Osteoblast (primary cell): ENCODE results near the gene NEU2. TPM values are rescaled to one million over a fixed set of nuclear protein-coding genes. Genes with fewer than 3 reads are reported as not detected.

Experiments
- DNase-seq: peaks from one replicate; pipeline ENCODE4 v3.0.0; 2011; ENCODE audit warnings: low spot score, mixed read lengths; ENCODE audit not compliant: insufficient read length; ENCODE audit errors: missing footprints
- H2AFZ ChIP-seq: 2 replicates; pipeline ENCODE4 v1.6.0; 2011; ENCODE audit warnings: mild to moderate bottlenecking, low read length
- H3K27ac ChIP-seq: 2 replicates; pipeline ENCODE4 v1.5.1; 2011; ENCODE audit warnings: mild to moderate bottlenecking, low read depth, low read length, moderate library complexity
- H3K27me3 ChIP-seq: 2 replicates; pipeline ENCODE4 v1.6.0; 2012; ENCODE audit warnings: mild to moderate bottlenecking, control low read depth, inconsistent platforms, low read length, moderate library complexity; ENCODE audit not compliant: insufficient read depth
- H3K36me3 ChIP-seq: 2 replicates; pipeline ENCODE4 v1.5.1; 2011; ENCODE audit warnings: mild to moderate bottlenecking, low read length, control low read depth, moderate library complexity; ENCODE audit not compliant: insufficient read depth
- H3K4me1 ChIP-seq: 2 replicates; pipeline ENCODE4 v1.5.1; 2011; ENCODE audit warnings: mild to moderate bottlenecking, low read length, control low read depth, moderate library complexity; ENCODE audit not compliant: insufficient read depth
- H3K4me2 ChIP-seq: 2 replicates; pipeline ENCODE4 v1.6.0; 2011; ENCODE audit warnings: mild to moderate bottlenecking, low read length; ENCODE audit not compliant: insufficient read depth
- H3K4me3 ChIP-seq: fragments of 200-600 bp; sonication (generic); 3 replicates; pipeline ENCODE4 v1.5.1; 2012; ENCODE audit warnings: mild to moderate bottlenecking, low read length, inconsistent platforms; ENCODE audit not compliant: insufficient read depth
- H3K79me2 ChIP-seq: 2 replicates; pipeline ENCODE4 v1.6.0; 2012; ENCODE audit warnings: mild to moderate bottlenecking, low read length, control low read depth, inconsistent platforms; ENCODE audit not compliant: insufficient read depth
- H3K9me3 ChIP-seq: 2 replicates; pipeline ENCODE4 v1.5.1; 2011; ENCODE audit warnings: low read depth, low read length, control low read depth
- H4K20me1 ChIP-seq: 2 replicates; pipeline ENCODE4 v1.6.0; 2012; ENCODE audit warnings: mild to moderate bottlenecking, low read length, control low read depth; ENCODE audit not compliant: insufficient read depth
- CTCF ChIP-seq: IDR thresholded peaks from 2 replicates; pipeline ENCODE4 v1.5.1; 2011; ENCODE audit warnings: mild to moderate bottlenecking, low read depth, low read length, moderate library complexity; ENCODE audit errors: extremely low read depth
- total RNA-seq: library from RNA; depleted of rRNA; stranded (reverse); fragments of >200 nt; gene quantifications from 2 replicates; pipeline ENCODE4 v1.2.3, GENCODE V29; 2012

NEU2 gene
- total RNA-seq, 1 donor = not detected

- no peak for DNase-seq
- H3K27me3 ChIP-seq = peaks cover 8% of the 10 kb centered on the region
- H3K4me3 ChIP-seq = no peak overlapping the region
- no peak overlapping the region for H3K27ac ChIP-seq
- H3K36me3 ChIP-seq = no peaks in the 10 kb centered on the region
- H4K20me1 ChIP-seq = no peaks in the 10 kb centered on the region
- no peak overlapping the region for H3K4me2 ChIP-seq
- peaks cover 15% of the 10 kb centered on the region for H3K4me1 ChIP-seq
- TF ChIP-seq CTCF = no peak
- H3K9me3 ChIP-seq = no peaks in the 10 kb centered on the region
- H2AFZ ChIP-seq = no peak overlapping the region
- no peaks in the 10 kb centered on the region for H3K79me2 ChIP-seq
Measured at GRCh38 chr2:233035426-233036161, 3.1 kb downstream of the NEU2 start.

GRCh38 chr2:233036162-233036838 lies 3.8 kb downstream of the NEU2 start:
- no peak for TF ChIP-seq CTCF
- H3K27me3 ChIP-seq = peaks cover 8% of the 10 kb centered on the region
- no peaks in the 10 kb centered on the region for H3K36me3 ChIP-seq
- H3K4me1 ChIP-seq = peaks cover 15% of the 10 kb centered on the region
- H3K27ac ChIP-seq = no peak overlapping the region
- no peak overlapping the region for H2AFZ ChIP-seq
- DNase-seq = no peak
- no peaks in the 10 kb centered on the region for H4K20me1 ChIP-seq
- H3K9me3 ChIP-seq = no peaks in the 10 kb centered on the region
- H3K79me2 ChIP-seq = no peaks in the 10 kb centered on the region
- no peak overlapping the region for H3K4me3 ChIP-seq
- H3K4me2 ChIP-seq = no peak overlapping the region

GRCh38 chr2:233037078-233037477 lies 4.6 kb downstream of the NEU2 start:
- no peaks in the 10 kb centered on the region for H4K20me1 ChIP-seq
- TF ChIP-seq CTCF = no peak
- no peaks in the 10 kb centered on the region for H3K36me3 ChIP-seq
- peaks cover 8% of the 10 kb centered on the region for H3K27me3 ChIP-seq
- H2AFZ ChIP-seq = no peak overlapping the region
- no peak overlapping the region for H3K4me3 ChIP-seq
- no peak overlapping the region for H3K27ac ChIP-seq
- H3K9me3 ChIP-seq = no peaks in the 10 kb centered on the region
- no peak overlapping the region for H3K4me2 ChIP-seq
- DNase-seq = no peak
- H3K4me1 ChIP-seq = peaks cover 14% of the 10 kb centered on the region
- no peaks in the 10 kb centered on the region for H3K79me2 ChIP-seq

GRCh38 chr2:233039212-233039845 lies 6.9 kb downstream of the NEU2 start:
- Histone ChIP-seq H3K9me3 (no peaks in the 10 kb centered on the region), H3K27ac (no peak overlapping the region), H4K20me1 (no peaks in the 10 kb centered on the region), H3K4me1 (peaks cover 2% of the 10 kb centered on the region), H3K4me2 (no peak overlapping the region), H2AFZ (no peak overlapping the region), H3K27me3 (peaks cover 8% of the 10 kb centered on the region), H3K79me2 (no peaks in the 10 kb centered on the region), H3K36me3 (no peaks in the 10 kb centered on the region), H3K4me3 (no peak overlapping the region)
- no peak for DNase-seq
- no peak for TF ChIP-seq CTCF
